Vagina (tissue), 2 donors: Measurements from ENCODE around the gene MAP3K10.

ENCODE experiments used
- POLR2A ChIP-seq, 2 donors: fragments of 450-650 bp; IDR thresholded peaks; one replicate each; pipeline ENCODE4 v1.6.1; 2017; ENCODE audit warnings: antibody characterized with exemption in 2 of 2, mild to moderate bottlenecking in 2 of 2, moderate library complexity in 2 of 2
- POLR2AphosphoS5 ChIP-seq, 2 donors: sonication (generic); formaldehyde crosslinking; IDR thresholded peaks; one replicate each; pipeline ENCODE4 v1.9.0; 2017; ENCODE audit warnings: antibody characterized with exemption in 2 of 2, mild to moderate bottlenecking in 2 of 2, low read depth in 1 of 2; ENCODE audit not compliant: insufficient read depth in 1 of 2
- TF ChIP-seq, protein P1 (sequence below), 3 experiments: fragments of 450-650 bp in 2 of 3; fragments of 200-600 bp in 1 of 3; sonication (generic) in 1 of 3; IDR thresholded peaks; one replicate each; pipeline ENCODE4 v1.5.1; 2017 to 2019; ENCODE audit warnings: antibody characterized with exemption in 3 of 3, mild to moderate bottlenecking in 2 of 3, moderate library complexity in 2 of 3

DNA sequence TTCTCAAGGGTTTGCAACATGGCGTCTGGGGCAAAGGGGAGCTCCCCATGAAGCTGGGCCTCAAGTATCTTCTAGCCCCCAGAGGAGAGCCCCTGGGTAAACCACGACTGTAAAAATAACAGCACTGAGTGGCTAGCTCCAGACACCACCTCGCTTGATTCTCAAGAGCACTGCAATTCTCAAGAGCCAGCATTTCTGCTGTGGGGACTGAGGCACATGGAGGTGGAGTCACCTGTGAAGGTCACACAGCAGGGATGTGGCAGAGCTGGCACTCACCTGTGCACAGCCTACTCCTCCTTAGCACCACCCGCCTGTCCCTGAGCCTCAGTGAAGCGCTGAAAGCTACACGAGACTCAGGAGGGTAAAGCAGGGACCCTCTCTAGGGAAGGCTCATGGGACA lies 56.0 kb downstream of the MAP3K10 start:
- TF ChIP-seq, protein P1, sequence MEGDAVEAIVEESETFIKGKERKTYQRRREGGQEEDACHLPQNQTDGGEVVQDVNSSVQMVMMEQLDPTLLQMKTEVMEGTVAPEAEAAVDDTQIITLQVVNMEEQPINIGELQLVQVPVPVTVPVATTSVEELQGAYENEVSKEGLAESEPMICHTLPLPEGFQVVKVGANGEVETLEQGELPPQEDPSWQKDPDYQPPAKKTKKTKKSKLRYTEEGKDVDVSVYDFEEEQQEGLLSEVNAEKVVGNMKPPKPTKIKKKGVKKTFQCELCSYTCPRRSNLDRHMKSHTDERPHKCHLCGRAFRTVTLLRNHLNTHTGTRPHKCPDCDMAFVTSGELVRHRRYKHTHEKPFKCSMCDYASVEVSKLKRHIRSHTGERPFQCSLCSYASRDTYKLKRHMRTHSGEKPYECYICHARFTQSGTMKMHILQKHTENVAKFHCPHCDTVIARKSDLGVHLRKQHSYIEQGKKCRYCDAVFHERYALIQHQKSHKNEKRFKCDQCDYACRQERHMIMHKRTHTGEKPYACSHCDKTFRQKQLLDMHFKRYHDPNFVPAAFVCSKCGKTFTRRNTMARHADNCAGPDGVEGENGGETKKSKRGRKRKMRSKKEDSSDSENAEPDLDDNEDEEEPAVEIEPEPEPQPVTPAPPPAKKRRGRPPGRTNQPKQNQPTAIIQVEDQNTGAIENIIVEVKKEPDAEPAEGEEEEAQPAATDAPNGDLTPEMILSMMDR (IDR thresholded peaks at IDR 0.05): no peak
- TF ChIP-seq POLR2A (IDR thresholded peaks at IDR 0.05): no peak
- TF ChIP-seq POLR2AphosphoS5 (IDR thresholded peaks at IDR 0.05; ENCODE audit: insufficient read depth in 1 of 2, low read depth in 1 of 2): no peak
